ENCODE data around the gene IFT57. TPM values are rescaled to one million over a fixed set of nuclear protein-coding genes. Genes with fewer than 3 reads are reported as not detected.
"Not testable (repeated sequence)": the region's sequence is repeated elsewhere in the genome, so short reads cannot be mapped to it uniquely, and the experiment has no call there.

Gene IFT57
- total and polyA plus RNA-seq, 9 of the 15 experiments (the other 6 are each of a cell fraction or from before 2014, with no cell fraction given): 1.5 to 20.1 (median 9.9) TPM

DNA sequence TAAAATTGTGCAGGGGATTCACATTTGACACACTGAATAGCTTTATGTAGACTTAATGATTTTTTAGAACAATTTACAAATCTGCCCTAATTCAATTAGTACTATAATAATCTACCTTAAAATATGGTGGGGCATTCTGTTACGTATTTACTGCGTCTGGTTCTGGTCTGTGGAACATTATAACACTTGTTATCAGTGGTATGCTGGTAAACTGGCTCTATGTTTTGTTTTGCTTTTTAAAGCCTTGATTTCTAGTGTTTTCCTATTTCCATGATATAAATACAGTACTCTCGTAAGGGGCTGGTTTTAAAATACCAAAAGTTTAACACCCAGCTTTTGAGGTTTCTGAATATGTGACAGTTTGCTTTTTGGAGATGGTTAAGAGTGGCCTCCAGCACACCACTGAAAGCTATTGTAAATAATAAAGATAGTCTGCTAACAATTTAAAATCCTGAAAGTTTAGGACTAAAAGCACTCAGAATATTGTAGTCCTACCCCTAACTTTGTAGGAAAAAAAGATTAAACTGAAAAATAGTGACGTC is 65.8 kb downstream of the IFT57 start:
- H3K4me2 ChIP-seq (ENCODE audit: insufficient read depth, low read length): no peak overlapping the region
- BruUV-seq (replicated peaks): no TSS peak
- no peaks in the 10 kb centered on the region for H3K79me2 ChIP-seq (ENCODE audit: control insufficient read depth, insufficient read depth, low read length)
- CTCF ChIA-PET (ENCODE audit: low intra/inter-chr PET ratio): no interaction called here
- H3K4me1 ChIP-seq (replicated peaks in 1 of 2; ENCODE audit: control insufficient read depth in 2 of 2, insufficient read depth in 2 of 2, low read length in 2 of 2): peaks cover 0 to 4% of the 10 kb centered on the region in 2 experiments; a peak in 3 of 5 replicates
- H3K36me3 ChIP-seq (ENCODE audit: control insufficient read depth, insufficient read depth, low read length): no peaks in the 10 kb centered on the region
- no peak overlapping the region for H3K27ac ChIP-seq (ENCODE audit: extremely low read depth, low read depth, low read length)
- no peak for ATAC-seq
- H3K4me3 ChIP-seq: no peak overlapping the region
- intact Hi-C loops (cut with micrococcal nuclease) (loop anchor here (10.0 kb wide), 1 partner anchor 168 kb away; no protein-coding TSS in a partner anchor), in situ Hi-C loops (cut with MboI) (loop anchor here (10.0 kb wide), 1 partner anchor 248 kb away; no protein-coding TSS in a partner anchor)
- no peak for DNase-seq (ENCODE audit: extremely low read depth in 1 of 4, low spot score in 3 of 4)
- H3K9ac ChIP-seq (ENCODE audit: insufficient read depth in 1 of 2, low read depth in 2 of 2, low read length in 2 of 2): no peak overlapping the region
- no peaks in the 10 kb centered on the region for H4K20me1 ChIP-seq (replicated peaks; ENCODE audit: control insufficient read depth, insufficient read depth, low read length)
- no peaks in the 10 kb centered on the region for H3K9me3 ChIP-seq (replicated peaks; ENCODE audit: control insufficient read depth, insufficient read depth, low read depth, low read length)
- H3K9me1 ChIP-seq (ENCODE audit: control insufficient read depth, insufficient read depth, low read length): no peaks in the 10 kb centered on the region
- no peaks in the 10 kb centered on the region for H3K27me3 ChIP-seq (ENCODE audit: control insufficient read depth in 2 of 2, insufficient read depth in 2 of 2, low read length in 2 of 2)
- FAIRE-seq: no peak
- no peak overlapping the region for H2AFZ ChIP-seq (ENCODE audit: low read depth, low read length)
- POLR2A ChIA-PET: interaction anchor here (0.6 kb wide), 1 partner anchor 158 kb away, joined by 4 read pairs; no protein-coding TSS in a partner anchor
- TF ChIP-seq ARID1B (IDR thresholded peaks at IDR 0.05): no peak
- 35% methylated on average over 4 of the region's 4 CpGs for WGBS (ENCODE audit: insufficient coverage, low coverage, missing lambda C conversion rate)

DNA sequence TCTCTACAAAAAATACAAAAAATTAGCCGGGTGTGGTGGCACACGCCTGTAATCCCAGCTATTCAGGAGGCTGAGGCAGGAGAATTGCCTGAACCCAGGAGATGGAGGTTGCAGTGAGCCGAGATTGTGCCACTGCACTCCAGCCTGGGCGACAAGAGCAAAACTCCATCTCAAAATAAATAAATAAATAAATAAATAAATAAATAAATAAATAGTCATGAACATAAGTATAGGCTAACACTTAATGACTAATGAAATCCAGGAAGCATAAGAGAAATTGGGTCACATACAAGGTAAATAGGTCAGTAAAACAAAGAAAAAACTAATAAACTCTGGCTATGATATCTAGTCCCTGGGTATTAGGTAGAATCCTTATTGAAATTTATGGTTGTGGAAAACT is 66.6 kb downstream of the IFT57 start:
- H3K9me1 ChIP-seq (ENCODE audit: control insufficient read depth, insufficient read depth, low read length); H3K36me3 ChIP-seq (ENCODE audit: control insufficient read depth, insufficient read depth, low read length); H2AFZ ChIP-seq (ENCODE audit: low read depth, low read length); CTCF ChIA-PET (ENCODE audit: low intra/inter-chr PET ratio); H3K4me2 ChIP-seq (ENCODE audit: insufficient read depth, low read length); FAIRE-seq; DNase-seq (ENCODE audit: extremely low read depth in 1 of 4, low spot score in 3 of 4); H3K4me1 ChIP-seq (replicated peaks in 1 of 2; ENCODE audit: control insufficient read depth in 2 of 2, insufficient read depth in 2 of 2, low read length in 2 of 2); H3K27me3 ChIP-seq (ENCODE audit: control insufficient read depth in 2 of 2, insufficient read depth in 2 of 2, low read length in 2 of 2); H3K79me2 ChIP-seq (ENCODE audit: control insufficient read depth, insufficient read depth, low read length); H3K9me3 ChIP-seq (replicated peaks; ENCODE audit: control insufficient read depth, insufficient read depth, low read depth, low read length); BruUV-seq (replicated peaks); H3K27ac ChIP-seq (ENCODE audit: extremely low read depth, low read depth, low read length); H3K9ac ChIP-seq (ENCODE audit: insufficient read depth in 1 of 2, low read depth in 2 of 2, low read length in 2 of 2); ATAC-seq; H4K20me1 ChIP-seq (replicated peaks; ENCODE audit: control insufficient read depth, insufficient read depth, low read length); H3K4me3 ChIP-seq: not testable (repeated sequence)
- in situ Hi-C loops (cut with MboI) (loop anchor here (10.0 kb wide), 1 partner anchor 249 kb away; no protein-coding TSS in a partner anchor), intact Hi-C loops (cut with micrococcal nuclease) (loop anchor here (10.0 kb wide), 1 partner anchor 169 kb away; no protein-coding TSS in a partner anchor)
- POLR2A ChIA-PET: interaction anchor here (0.8 kb wide), 1 partner anchor 96 kb away, joined by 4 read pairs; no protein-coding TSS in a partner anchor
- WGBS (ENCODE audit: insufficient coverage, low coverage, missing lambda C conversion rate): 24% methylated on average over 2 of the region's 4 CpGs
